GM08714 (cell line): ENCODE measurements around the gene SLC31A2.
"Not testable (repeated sequence)": the region's sequence is repeated elsewhere in the genome, so short reads cannot be mapped to it uniquely, and the experiment has no call there.

Experiments used
- H3K4me3 ChIP-seq: fragments of 200-500 bp; sonication (Bioruptor generic); 2 replicates; pipeline ENCODE4 v1.5.1; 2014; ENCODE audit warnings: mild to moderate bottlenecking, low read length, inconsistent platforms
- ZNF274 ChIP-seq: IDR thresholded peaks from 2 replicates; pipeline ENCODE4 v1.6.1; 2012; ENCODE audit warnings: mild to moderate bottlenecking, low read depth, low read length

Gene SLC31A2, protein sequence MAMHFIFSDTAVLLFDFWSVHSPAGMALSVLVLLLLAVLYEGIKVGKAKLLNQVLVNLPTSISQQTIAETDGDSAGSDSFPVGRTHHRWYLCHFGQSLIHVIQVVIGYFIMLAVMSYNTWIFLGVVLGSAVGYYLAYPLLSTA

GRCh38 chr9:113150670-113151611 is at the start of gene SLC31A2:
TSS of gene SLC31A2 (plus strand) at chr9:113151007. CDS start at chr9:113151075, 68 bp downstream.
- peak within 1 kb of the TSS; percentile 83 for H3K4me3 ChIP-seq
- TF ChIP-seq ZNF274: no peak

- H3K4me3 ChIP-seq: not testable (repeated sequence)
Measured at GRCh38 chr9:113105345-113105744, 45.5 kb upstream of the SLC31A2 start.

GRCh38 chr9:113111065-113111951 is 39.5 kb upstream of the SLC31A2 start:
- H3K4me3 ChIP-seq: not testable (repeated sequence)

GRCh38 chr9:113112706-113113510 is 37.9 kb upstream of the SLC31A2 start:
- H3K4me3 ChIP-seq: not testable (repeated sequence)

GRCh38 chr9:113118829-113119228 is 32.0 kb upstream of the SLC31A2 start:
- not testable (repeated sequence) for H3K4me3 ChIP-seq

GRCh38 chr9:113125386-113126035 is 25.3 kb upstream of the SLC31A2 start:
- no peak overlapping the region for H3K4me3 ChIP-seq
- TF ChIP-seq ZNF274: no peak

- no peak for TF ChIP-seq ZNF274
- no peak overlapping the region for H3K4me3 ChIP-seq
Measured at GRCh38 chr9:113129466-113129865, 21.3 kb upstream of the SLC31A2 start.

GRCh38 chr9:113129884-113130283 is 20.9 kb upstream of the SLC31A2 start:
- H3K4me3 ChIP-seq: no peak overlapping the region
- no peak for TF ChIP-seq ZNF274

DNA sequence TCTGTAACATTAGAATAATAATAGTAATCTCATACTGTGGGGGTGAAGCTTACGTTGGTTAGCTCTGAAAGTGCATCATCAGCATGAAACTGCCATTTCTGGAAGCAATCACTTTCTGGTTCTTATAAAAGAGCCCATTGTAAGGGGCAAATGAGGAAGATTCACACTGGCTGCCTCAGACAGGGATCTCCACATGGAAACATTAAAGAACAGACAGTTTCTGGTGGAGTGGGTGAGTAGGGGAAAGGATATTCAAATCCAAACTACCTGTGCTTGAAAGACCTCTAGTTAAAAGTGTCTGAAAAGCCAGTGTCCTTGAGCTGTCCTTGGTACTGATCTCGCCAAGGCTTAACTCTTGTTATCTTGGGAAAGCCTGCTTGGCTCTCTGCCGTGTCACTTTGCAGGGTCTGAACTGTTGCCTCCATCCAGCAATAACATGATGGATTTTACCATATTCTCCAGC is 19.1 kb upstream of the SLC31A2 start:
- no peak overlapping the region for H3K4me3 ChIP-seq
- TF ChIP-seq ZNF274: no peak

- TF ChIP-seq ZNF274: no peak
Measured at GRCh38 chr9:113137196-113138168, 13.3 kb upstream of the SLC31A2 start.

GRCh38 chr9:113138760-113139159 is 12.0 kb upstream of the SLC31A2 start:
- TF ChIP-seq ZNF274: no peak
- no peak overlapping the region for H3K4me3 ChIP-seq

More at GRCh38 chr9:113137196-113138168, 13.3 kb upstream of the SLC31A2 start:
- no peak overlapping the region for H3K4me3 ChIP-seq

- no peak overlapping the region for H3K4me3 ChIP-seq
- TF ChIP-seq ZNF274: no peak
Measured at GRCh38 chr9:113139225-113139829, 11.5 kb upstream of the SLC31A2 start.
